Lower leg skin (tissue), 4 donors: Measurements from ENCODE around the gene GRK6. TPM values are rescaled to one million over a fixed set of nuclear protein-coding genes. Genes with fewer than 3 reads are reported as not detected.

ENCODE experiments used
- DNase-seq, 2 donors: peaks; one replicate each; pipeline ENCODE4 v3.0.0-alpha.2; 2019; ENCODE audit warnings: low spot score in 2 of 2
- H3K4me3 ChIP-seq: fragments of 200-600 bp; sonication (generic); 2 replicates; pipeline ENCODE4 v1.5.1; 2017; ENCODE audit warnings: mild to moderate bottlenecking, low read depth; ENCODE audit not compliant: poor library complexity, severe bottlenecking
- CTCF ChIP-seq, 3 donors: fragments of 450-650 bp; IDR thresholded peaks; one replicate each; pipeline ENCODE4 v1.5.1; 2016; ENCODE audit warnings: antibody characterized with exemption in 3 of 3, mild to moderate bottlenecking in 3 of 3, moderate library complexity in 2 of 3
- POLR2A ChIP-seq, 2 donors: fragments of 450-650 bp; IDR thresholded peaks; one replicate each; pipeline ENCODE4 v1.6.1; 2016 to 2017; ENCODE audit warnings: antibody characterized with exemption in 2 of 2, mild to moderate bottlenecking in 1 of 2, moderate library complexity in 1 of 2
- WGBS, 2 donors: methylation state at CpG; one replicate each; pipeline ENCODE4 v1.1.5; 2018; 5-methylcytosine and 5-hydroxymethylcytosine counted together
- intact Hi-C: fragments of 100-400 bp; cut with DNase I; formaldehyde crosslinking; loops from one replicate; pipeline ENCODE4 v1.15.0; 2023; ENCODE audit warnings: low total_unique reads
- total RNA-seq, 4 donors: library from RNA; depleted of rRNA; stranded (reverse); fragments of >200 nt; gene quantifications; one replicate each; pipeline ENCODE4 v1.1.0, GENCODE V29; 2016

Gene GRK6
- total RNA-seq, 4 donors from 2014 or later, result 29.5 to 56.7 (median 38.1) TPM

GRCh38 chr5:177475563-177476427, 49.3 kb downstream of the GRK6 start:
- H3K4me3 ChIP-seq, result no peak overlapping the region
- intact Hi-C loops, result no loop called here
- WGBS, 2 donors, result 67 to 77% methylated on average over 8 of the region's 11 CpGs
- no peak for TF ChIP-seq POLR2A (IDR thresholded peaks at IDR 0.05)
- TF ChIP-seq CTCF (IDR thresholded peaks at IDR 0.05), result no peak
- DNase-seq, result no peak

- no peak overlapping the region for H3K4me3 ChIP-seq
- TF ChIP-seq POLR2A (IDR thresholded peaks at IDR 0.05), result no peak
- no peak for TF ChIP-seq CTCF (IDR thresholded peaks at IDR 0.05)
- WGBS, 2 donors, result 70 to 85% methylated on average over 15 to 18 of the region's 18 CpGs
- DNase-seq, result peak in 1 of 2 donors; percentile 72
- intact Hi-C loops, result no loop called here
These were observed 50.2 kb downstream of the GRK6 start for GRCh38 chr5:177476531-177477233.

- no peak for DNase-seq
- intact Hi-C loops, result no loop called here
- TF ChIP-seq CTCF (IDR thresholded peaks at IDR 0.05), result no peak
- no peak for TF ChIP-seq POLR2A (IDR thresholded peaks at IDR 0.05)
- H3K4me3 ChIP-seq, result no peak overlapping the region
- WGBS, 2 donors, result 97% methylated on average over 13 of the region's 13 CpGs
These were observed 51.4 kb downstream of the GRK6 start for GRCh38 chr5:177477701-177478477.

GRCh38 chr5:177478711-177479646, 52.5 kb downstream of the GRK6 start:
- intact Hi-C loops, result no loop called here
- TF ChIP-seq CTCF (IDR thresholded peaks at IDR 0.05) (no peak), POLR2A (IDR thresholded peaks at IDR 0.05) (no peak)
- H3K4me3 ChIP-seq, result no peak overlapping the region
- peak; percentile 86 to 96 for DNase-seq
- WGBS, 2 donors, result 30 to 31% methylated on average over 18 of the region's 18 CpGs

- intact Hi-C loops, result no loop called here
- TF ChIP-seq CTCF (IDR thresholded peaks at IDR 0.05) (no peak), POLR2A (IDR thresholded peaks at IDR 0.05) (no peak)
- DNase-seq, result no peak
- H3K4me3 ChIP-seq, result no peak overlapping the region
- WGBS, 2 donors, result 49 to 52% methylated on average over 14 of the region's 14 CpGs
These were observed 53.3 kb downstream of the GRK6 start for GRCh38 chr5:177479774-177480173.
